ENCODE results near the gene GPATCH8. TPM values are rescaled to one million over a fixed set of nuclear protein-coding genes. Genes with fewer than 3 reads are reported as not detected.

Gene GPATCH8
- total and polyA plus RNA-seq, 9 of the 15 experiments (the other 6 are each of a cell fraction or from before 2014, with no cell fraction given): 10.6 to 29.6 (median 13.2) TPM

DNA sequence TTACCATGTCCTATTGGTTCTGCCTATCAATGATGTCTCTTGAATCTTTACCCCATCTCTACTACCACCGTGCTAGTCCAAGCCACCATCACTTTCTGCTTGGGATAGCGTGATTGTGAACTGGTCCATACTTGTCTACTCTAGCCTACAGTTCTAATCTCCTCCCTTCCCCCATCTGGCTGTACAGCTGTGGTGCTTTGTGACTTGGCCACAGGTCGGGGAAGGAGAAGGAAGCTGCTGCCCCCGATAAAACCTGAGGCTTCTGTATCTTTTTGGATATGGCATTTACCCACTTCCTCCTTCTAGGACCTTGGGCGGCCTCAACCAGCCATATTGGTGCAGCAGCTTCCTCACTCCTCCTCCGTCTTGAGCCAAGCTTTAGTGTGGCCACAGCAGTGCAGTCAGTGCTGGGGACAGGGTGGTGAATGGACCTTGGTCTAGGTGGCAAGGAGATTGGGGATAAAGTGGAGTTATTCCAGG, 113.4 kb downstream of the GPATCH8 start (continued):
- TF ChIP-seq, protein P1, sequence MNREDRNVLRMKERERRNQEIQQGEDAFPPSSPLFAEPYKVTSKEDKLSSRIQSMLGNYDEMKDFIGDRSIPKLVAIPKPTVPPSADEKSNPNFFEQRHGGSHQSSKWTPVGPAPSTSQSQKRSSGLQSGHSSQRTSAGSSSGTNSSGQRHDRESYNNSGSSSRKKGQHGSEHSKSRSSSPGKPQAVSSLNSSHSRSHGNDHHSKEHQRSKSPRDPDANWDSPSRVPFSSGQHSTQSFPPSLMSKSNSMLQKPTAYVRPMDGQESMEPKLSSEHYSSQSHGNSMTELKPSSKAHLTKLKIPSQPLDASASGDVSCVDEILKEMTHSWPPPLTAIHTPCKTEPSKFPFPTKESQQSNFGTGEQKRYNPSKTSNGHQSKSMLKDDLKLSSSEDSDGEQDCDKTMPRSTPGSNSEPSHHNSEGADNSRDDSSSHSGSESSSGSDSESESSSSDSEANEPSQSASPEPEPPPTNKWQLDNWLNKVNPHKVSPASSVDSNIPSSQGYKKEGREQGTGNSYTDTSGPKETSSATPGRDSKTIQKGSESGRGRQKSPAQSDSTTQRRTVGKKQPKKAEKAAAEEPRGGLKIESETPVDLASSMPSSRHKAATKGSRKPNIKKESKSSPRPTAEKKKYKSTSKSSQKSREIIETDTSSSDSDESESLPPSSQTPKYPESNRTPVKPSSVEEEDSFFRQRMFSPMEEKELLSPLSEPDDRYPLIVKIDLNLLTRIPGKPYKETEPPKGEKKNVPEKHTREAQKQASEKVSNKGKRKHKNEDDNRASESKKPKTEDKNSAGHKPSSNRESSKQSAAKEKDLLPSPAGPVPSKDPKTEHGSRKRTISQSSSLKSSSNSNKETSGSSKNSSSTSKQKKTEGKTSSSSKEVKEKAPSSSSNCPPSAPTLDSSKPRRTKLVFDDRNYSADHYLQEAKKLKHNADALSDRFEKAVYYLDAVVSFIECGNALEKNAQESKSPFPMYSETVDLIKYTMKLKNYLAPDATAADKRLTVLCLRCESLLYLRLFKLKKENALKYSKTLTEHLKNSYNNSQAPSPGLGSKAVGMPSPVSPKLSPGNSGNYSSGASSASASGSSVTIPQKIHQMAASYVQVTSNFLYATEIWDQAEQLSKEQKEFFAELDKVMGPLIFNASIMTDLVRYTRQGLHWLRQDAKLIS (CRISPR knock-in tag; IDR thresholded peaks at IDR 0.05): no peak
- TF ChIP-seq IFI16 (CRISPR knock-in tag; IDR thresholded peaks at IDR 0.05) (no peak), PHF20 (IDR thresholded peaks at IDR 0.05; ENCODE audit: partially characterized antibody) (peak; percentile 20), TFAM (CRISPR knock-in tag; conservative IDR thresholded peaks at IDR 0.05) (no peak), TBL1XR1 (IDR thresholded peaks at IDR 0.05; ENCODE audit: low read length in 2 of 2) (peak in 1 of 2 experiments; percentile 69; a peak in 2 of 4 replicates), ZNF717 (CRISPR knock-in tag; IDR thresholded peaks at IDR 0.05) (no peak), NRF1 (conservative IDR thresholded peaks at IDR 0.05 in 1 of 2, IDR thresholded peaks at IDR 0.05 in 1 of 2) (no peak), POLR3A (IDR thresholded peaks at IDR 0.05; ENCODE audit: borderline replicate concordance, extremely low read depth, insufficient read depth, insufficient read length) (no peak), XRCC5 (IDR thresholded peaks at IDR 0.05; ENCODE audit: low read depth, low read length) (no peak), COPS2 (conservative IDR thresholded peaks at IDR 0.05) (no peak), DPF2 (IDR thresholded peaks at IDR 0.05) (peak; percentile 77), STAT5A (IDR thresholded peaks at IDR 0.05; ENCODE audit: borderline replicate concordance, low read length) (peak; percentile 81), HLTF (IDR thresholded peaks at IDR 0.05) (no peak), ZNF586 (CRISPR knock-in tag; conservative IDR thresholded peaks at IDR 0.05) (no peak), ZNF133 (CRISPR knock-in tag; IDR thresholded peaks at IDR 0.05) (no peak), PRPF4 (IDR thresholded peaks at IDR 0.05; ENCODE audit: insufficient read depth, low read depth, low read length, poor library complexity, severe bottlenecking) (no peak), PHB2 (IDR thresholded peaks at IDR 0.05; ENCODE audit: low read depth) (0 out of 2 replicates have a peak, but pooled peaks have one; percentile 11), GTF2F1 (IDR thresholded peaks at IDR 0.05; ENCODE audit: low read depth, low read length) (no peak)
- TF ChIP-seq, protein P2, sequence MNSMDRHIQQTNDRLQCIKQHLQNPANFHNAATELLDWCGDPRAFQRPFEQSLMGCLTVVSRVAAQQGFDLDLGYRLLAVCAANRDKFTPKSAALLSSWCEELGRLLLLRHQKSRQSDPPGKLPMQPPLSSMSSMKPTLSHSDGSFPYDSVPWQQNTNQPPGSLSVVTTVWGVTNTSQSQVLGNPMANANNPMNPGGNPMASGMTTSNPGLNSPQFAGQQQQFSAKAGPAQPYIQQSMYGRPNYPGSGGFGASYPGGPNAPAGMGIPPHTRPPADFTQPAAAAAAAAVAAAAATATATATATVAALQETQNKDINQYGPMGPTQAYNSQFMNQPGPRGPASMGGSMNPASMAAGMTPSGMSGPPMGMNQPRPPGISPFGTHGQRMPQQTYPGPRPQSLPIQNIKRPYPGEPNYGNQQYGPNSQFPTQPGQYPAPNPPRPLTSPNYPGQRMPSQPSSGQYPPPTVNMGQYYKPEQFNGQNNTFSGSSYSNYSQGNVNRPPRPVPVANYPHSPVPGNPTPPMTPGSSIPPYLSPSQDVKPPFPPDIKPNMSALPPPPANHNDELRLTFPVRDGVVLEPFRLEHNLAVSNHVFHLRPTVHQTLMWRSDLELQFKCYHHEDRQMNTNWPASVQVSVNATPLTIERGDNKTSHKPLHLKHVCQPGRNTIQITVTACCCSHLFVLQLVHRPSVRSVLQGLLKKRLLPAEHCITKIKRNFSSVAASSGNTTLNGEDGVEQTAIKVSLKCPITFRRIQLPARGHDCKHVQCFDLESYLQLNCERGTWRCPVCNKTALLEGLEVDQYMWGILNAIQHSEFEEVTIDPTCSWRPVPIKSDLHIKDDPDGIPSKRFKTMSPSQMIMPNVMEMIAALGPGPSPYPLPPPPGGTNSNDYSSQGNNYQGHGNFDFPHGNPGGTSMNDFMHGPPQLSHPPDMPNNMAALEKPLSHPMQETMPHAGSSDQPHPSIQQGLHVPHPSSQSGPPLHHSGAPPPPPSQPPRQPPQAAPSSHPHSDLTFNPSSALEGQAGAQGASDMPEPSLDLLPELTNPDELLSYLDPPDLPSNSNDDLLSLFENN (IDR thresholded peaks at IDR 0.05; ENCODE audit: low read depth in 2 of 2, low read length in 2 of 2): peak in 1 of 2 experiments; percentile 79; a peak in 2 of 4 replicates
- TF ChIP-seq, protein P3, sequence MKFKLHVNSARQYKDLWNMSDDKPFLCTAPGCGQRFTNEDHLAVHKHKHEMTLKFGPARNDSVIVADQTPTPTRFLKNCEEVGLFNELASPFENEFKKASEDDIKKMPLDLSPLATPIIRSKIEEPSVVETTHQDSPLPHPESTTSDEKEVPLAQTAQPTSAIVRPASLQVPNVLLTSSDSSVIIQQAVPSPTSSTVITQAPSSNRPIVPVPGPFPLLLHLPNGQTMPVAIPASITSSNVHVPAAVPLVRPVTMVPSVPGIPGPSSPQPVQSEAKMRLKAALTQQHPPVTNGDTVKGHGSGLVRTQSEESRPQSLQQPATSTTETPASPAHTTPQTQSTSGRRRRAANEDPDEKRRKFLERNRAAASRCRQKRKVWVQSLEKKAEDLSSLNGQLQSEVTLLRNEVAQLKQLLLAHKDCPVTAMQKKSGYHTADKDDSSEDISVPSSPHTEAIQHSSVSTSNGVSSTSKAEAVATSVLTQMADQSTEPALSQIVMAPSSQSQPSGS (CRISPR knock-in tag; IDR thresholded peaks at IDR 0.05): no peak

Measured in K562 (cell line).